Right ventricle myocardium superior (tissue), 1 donor: ENCODE results near the gene CMTR1. TPM values are rescaled to one million over a fixed set of nuclear protein-coding genes. Genes with fewer than 3 reads are reported as not detected.
A peak's percentile ranks its signal among the peaks of the same experiment; 100 is the strongest.

Source experiments
- ATAC-seq: fragments of 200-7000 bp; cut with Tn5 transposase; one replicate; pipeline ENCODE4 v1.9.1; 2020; ENCODE audit warnings: mild to moderate bottlenecking; ENCODE audit not compliant: poor library complexity
- DNase-seq: peaks from one replicate; pipeline ENCODE4 v3.0.0-alpha.2; 2020
- intact Hi-C: fragments of 100-400 bp; cut with DNase I; formaldehyde crosslinking; loops from one replicate; pipeline ENCODE4 v1.11.2; 2022
- total RNA-seq: library from RNA; stranded (reverse); fragmentation: NEBNext Ultra II Directional; extraction: Animal tissue kit (Norgen Biotek cat#: 25700); gene quantifications from one replicate; pipeline ENCODE4 v1.2.1, GENCODE V29; 2021
- donor health status: DM: no; HTN: yes; CAD: no; lungs with severe emphysema.

The CMTR1 gene
- total RNA-seq, 1 donor from 2014 or later = 29.0 TPM

DNA sequence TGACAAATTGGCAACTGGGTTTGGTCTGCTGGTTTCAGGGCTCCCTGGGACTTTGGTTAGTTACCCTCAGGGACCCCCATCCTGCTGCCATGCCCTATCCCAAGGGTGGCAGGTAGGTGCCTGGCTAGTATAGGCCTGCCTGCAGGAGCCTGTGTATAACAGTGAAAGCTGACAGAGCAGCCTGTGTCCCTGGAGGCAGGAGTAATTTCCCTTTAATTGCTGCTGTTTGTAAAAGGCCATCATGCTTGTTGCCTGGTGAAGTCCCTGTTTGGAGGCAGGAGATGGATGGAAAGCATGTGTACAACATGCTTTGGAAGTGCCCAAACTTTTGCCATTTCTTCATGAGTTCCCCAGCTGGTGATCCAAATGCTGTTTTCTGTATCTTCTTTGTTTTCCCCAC lies 30.1 kb downstream of the CMTR1 start:
- no peak for DNase-seq
- no peak for ATAC-seq
- intact Hi-C loops = no loop called here

DNA sequence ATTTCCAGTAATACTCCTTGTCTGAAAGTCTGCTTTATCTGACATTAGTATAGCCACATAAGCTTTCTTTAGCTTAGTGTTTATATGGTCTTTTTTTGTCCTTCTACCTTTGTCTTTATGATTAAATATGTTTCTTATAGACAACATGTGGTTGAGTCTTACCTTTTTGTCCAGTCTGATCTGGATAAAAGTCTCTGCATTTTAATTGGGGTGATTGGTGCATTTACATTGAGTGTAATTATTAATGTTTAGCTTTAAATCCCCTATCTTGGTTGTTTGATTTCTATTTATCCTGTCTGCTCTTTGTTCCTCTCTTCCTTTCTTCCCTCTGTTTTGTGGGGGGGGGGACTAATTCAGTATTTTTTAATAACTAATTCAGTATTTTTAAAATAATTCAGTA lies 34.7 kb downstream of the CMTR1 start:
- DNase-seq (no peak), ATAC-seq (no peak)
- intact Hi-C loops = no loop called here

DNA sequence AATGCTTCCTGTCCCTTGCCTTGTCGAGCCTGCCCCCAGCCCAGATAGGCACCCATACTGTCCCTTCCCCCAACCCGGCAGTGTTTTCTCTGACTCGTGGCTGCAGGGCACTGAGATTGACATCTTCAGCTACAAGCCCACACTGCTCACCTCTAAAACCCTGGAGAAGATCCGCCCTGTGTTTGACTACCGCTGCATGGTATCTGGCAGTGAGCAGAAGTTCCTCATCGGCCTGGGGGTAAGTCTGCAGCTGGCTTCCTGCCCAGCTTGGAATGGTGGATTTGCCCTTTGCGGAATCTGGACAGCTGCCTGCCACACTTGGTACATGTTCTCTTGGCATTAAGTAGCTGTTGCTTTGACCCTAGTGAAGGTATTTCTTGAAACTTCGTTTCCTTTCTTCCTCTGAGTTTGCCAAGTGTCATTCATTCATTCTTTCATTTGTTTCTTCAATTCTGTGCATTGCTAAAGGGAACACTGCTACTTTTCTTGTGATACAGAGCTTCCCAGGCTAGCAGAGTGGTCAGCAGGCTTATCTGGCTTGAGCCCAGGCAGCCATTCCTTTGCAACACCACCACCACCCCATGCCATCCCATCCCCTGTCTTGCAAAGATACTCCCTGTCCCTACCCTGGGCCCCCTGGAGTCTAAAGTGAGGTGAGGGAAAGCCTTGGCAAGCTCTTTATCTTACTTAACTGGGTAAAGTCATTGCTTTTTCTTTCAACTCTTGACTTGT lies 40.5 kb downstream of the CMTR1 start:
- intact Hi-C loops = no loop called here
- peak; percentile 82 for DNase-seq
- peak; percentile 89 for ATAC-seq

GRCh38 chr6:37474316-37474715 lies 41.3 kb downstream of the CMTR1 start:
- intact Hi-C loops = no loop called here
- no peak for ATAC-seq
- no peak for DNase-seq

- DNase-seq (no peak), ATAC-seq (no peak)
These were observed 44.2 kb downstream of the CMTR1 start for GRCh38 chr6:37477191-37477590.

DNA sequence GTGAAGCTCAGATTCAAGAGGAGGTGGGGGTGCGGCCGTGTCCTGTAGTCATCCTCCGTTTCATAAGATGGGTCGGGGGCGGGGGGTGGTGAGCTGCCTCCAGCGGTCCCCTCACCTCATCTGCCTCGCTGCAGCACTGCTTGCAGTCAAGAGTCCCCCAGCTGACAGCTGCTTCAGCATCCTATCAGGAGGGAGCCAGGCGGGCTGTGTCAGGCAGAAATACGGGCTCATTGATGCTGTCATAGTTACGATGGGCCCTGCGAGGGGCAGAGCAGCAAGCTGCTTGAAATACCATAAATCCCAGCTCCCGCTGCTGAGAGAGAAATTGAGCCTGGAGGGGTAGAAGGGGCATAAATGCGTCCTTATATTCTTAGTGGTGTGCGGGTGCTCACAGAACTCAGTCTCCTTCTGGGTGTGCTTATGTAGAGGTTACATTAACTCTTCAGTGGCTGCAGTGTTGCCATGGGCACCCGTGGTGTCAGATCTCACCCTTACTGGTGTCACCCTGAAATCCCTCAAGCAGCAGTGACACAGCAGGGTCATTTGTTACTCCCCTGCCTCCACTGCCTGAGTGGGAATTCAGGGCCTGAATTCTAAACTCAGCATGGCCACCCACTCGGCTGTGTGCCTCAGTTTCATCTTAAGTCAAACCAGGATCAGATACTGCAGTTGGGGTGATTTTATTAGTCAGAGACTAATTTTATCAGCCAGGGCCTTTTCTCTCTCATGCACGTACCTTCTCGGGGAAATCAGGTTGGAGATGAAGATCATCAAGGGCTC lies 44.8 kb downstream of the CMTR1 start:
- intact Hi-C loops = no loop called here
- DNase-seq (no peak), ATAC-seq (no peak)

More at GRCh38 chr6:37477191-37477590, 44.2 kb downstream of the CMTR1 start:
- intact Hi-C loops = no loop called here

- no peak for ATAC-seq
- intact Hi-C loops = no loop called here
- no peak for DNase-seq
These were observed 45.8 kb downstream of the CMTR1 start for GRCh38 chr6:37478827-37479226.

GRCh38 chr6:37479266-37479854 lies 46.3 kb downstream of the CMTR1 start:
- intact Hi-C loops = no loop called here
- no peak for ATAC-seq
- no peak for DNase-seq

DNA sequence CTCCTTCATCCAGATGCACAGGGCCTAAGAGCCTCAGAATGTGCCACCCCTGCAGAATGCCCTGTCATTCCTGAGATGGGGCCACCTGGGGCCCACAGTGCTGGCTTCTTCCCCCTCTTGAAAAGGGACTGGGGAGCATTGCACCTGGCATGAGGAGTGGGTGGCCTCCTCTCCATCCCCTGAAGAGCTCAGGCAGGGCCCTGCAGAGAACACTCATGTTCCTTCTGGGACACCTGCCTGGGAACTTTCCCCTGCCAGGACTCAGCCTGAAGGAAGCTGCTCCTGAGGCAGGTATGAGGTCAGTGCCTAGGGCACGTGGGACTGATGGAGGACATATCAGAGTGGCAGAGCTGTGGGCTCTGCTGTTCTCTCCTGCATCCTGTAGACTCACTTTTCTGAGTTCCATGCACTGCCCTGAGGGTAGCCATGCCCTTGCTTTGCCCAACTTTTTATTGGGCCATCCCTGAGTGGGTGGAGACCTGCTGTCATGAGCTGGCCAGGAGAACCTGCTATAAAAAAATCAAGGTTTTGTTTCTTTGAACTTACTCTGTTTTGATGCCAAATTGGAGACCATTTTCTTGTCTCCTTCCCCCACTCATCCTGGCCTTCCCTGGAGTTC lies 47.2 kb downstream of the CMTR1 start:
- DNase-seq (no peak), ATAC-seq (no peak)
- intact Hi-C loops = loop anchor here (5.0 kb wide), 1 partner anchor 212 kb away; no protein-coding TSS in a partner anchor

DNA sequence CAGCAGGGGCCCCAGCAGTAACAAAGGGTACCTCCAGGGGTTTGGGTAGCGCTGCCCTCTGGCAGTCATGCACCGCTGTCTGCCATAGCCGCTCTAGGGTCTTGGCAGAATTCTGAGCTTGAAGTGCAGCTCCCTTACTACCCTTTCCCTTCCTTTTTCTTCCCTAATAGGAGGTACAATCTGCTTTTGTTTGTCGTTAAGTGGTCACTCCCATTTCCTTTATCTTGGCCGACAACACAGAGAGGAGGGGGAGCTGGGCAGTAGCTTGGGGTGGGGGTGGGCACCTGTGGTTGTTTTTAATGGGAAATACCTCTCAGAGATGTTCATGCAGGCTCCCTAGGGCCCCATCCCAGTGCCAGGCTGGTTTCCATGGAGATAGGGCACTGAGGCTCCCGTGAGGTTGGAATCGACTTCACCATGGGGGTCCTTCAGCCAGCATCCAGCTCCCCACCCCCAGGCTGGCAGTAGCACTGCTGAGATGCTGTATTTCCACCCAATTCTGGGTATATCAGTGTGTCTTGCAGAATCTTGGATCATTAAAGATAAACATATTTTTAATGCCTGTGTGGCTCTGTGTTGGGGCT lies 48.0 kb downstream of the CMTR1 start:
- ATAC-seq = no peak
- intact Hi-C loops = loop anchor here (5.0 kb wide), 1 partner anchor 211 kb away; no protein-coding TSS in a partner anchor

GRCh38 chr6:37481711-37482605 lies 48.9 kb downstream of the CMTR1 start:
- intact Hi-C loops = loop anchor here (5.0 kb wide), 1 partner anchor 210 kb away; no protein-coding TSS in a partner anchor

More for the DNA sequence above, 48.0 kb downstream of the CMTR1 start:
- no peak for DNase-seq

DNA sequence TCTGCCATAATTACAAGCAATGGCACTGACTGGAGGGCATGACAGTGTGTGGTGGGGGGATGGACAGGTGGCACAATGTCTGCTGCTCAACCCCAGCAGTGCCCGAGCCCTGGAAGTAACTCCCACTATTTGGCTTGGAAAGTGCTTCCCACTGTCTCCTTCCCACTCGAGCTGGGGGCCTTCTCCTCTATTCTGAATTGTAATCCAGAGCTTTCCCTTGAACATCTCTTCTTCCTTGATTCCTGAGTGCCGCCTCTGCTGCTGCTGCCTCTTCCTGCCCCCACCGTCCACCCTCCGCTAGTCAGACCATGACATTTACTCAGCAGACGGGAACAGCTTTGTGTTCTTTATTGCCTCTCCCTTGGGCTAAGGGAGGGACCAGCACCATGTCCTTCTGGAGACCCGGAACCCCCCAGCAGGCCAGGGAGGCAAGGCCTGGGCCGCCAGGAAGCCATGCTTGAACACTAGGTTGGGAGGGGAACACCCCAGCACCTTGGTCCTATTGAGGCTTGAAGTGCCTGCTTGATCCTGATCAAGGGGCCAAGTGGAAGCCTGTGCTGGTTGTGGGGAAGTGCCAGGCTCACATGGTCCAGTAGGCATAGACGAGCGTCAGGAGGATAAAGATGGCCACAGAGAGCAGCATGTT lies 49.7 kb downstream of the CMTR1 start:
- intact Hi-C loops = loop anchor here (5.0 kb wide), 1 partner anchor 210 kb away; no protein-coding TSS in a partner anchor
- DNase-seq = no peak
- no peak for ATAC-seq

More at GRCh38 chr6:37481711-37482605, 48.9 kb downstream of the CMTR1 start:
- no peak for DNase-seq
- ATAC-seq = peak; percentile 83

DNA sequence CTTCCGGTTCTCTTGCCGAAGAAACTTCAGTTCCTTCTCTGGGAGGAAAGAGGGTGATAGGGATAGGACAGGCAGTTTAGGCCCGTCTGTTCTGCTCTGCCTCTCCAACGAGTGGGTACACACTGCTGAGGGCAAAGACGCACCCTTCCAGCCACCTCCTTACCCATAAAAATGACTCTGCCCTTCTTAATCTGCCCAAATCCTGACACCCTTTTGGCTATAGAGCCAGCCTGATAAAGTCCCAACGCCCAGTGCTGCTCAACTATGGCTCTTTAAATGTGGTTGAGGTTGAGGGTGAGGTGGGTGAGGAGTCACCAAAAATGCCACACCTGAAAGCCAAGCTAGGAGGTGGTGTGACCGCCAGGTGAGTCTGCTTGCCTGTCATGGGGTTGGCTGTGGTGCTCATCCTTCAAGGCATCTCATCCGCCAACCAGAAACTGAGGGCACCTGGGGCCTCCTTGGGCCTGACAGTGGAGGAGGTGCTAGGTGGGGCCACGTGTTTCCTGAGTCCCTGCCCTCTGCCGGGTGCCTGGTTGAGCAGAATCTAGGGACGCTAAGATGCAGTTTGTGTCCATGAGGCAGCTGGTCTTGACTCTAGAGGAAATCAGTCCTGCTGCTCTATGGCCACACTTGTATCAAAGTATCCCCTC lies 50.4 kb downstream of the CMTR1 start:
- no peak for DNase-seq
- no peak for ATAC-seq
- intact Hi-C loops = loop anchor here (5.0 kb wide), 1 partner anchor 209 kb away; no protein-coding TSS in a partner anchor

DNA sequence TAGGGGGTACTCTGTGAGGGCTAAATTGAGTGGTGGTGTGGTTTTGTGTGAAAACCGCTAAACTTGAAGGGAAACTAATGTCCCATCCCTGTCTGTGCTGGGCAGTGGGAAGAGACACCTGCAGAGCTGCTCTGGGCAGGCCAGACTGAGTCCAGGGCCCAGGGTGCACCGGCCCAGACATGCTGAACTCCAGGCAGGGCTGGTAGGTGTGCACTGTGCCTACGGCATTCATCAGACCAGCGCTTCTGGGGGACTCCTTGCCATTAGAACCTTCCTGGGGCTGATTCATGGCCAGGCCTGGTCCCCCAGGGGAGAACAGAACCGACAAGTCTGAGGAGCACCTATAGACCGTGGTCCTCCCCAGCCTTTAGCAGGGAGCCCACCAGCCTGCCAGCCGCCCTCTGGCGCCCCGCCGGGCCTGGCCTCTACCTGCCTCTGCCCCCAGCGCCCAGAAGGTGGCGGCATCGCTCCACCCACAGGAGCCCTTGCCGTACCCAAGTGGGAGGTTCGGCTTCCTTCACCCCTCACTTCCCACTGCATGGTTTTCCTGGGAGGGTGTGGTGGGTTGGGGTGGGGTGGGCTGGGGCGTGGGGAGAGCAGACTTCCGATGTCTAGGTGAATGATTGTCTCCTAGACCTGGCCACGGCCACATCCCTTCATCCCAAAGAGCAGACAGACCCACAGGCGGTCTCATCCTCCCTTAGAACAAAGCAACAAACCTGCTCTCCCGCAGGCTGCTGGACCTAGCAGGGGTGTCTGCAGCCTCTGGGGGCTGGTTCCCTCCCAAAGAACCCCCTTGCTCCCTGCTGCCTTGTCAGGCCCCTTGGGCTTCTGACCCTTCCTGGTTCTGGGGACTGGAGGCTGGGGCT lies 51.1 kb downstream of the CMTR1 start:
- intact Hi-C loops = loop anchor here (5.0 kb wide), 1 partner anchor 208 kb away; no protein-coding TSS in a partner anchor
- peak; percentile 74 for ATAC-seq
- peak; percentile 77 for DNase-seq

GRCh38 chr6:37484786-37485170 lies 51.8 kb downstream of the CMTR1 start:
- intact Hi-C loops = loop anchor here (5.0 kb wide), 2 partner anchors 83 to 208 kb away; no protein-coding TSS in a partner anchor
- ATAC-seq (no peak), DNase-seq (no peak)

GRCh38 chr6:37485291-37485702 lies 52.3 kb downstream of the CMTR1 start:
- ATAC-seq = no peak

More at GRCh38 chr6:37485291-37485702, 52.3 kb downstream of the CMTR1 start:
- intact Hi-C loops = loop anchor here (5.0 kb wide), 1 partner anchor 82 kb away; no protein-coding TSS in a partner anchor
- DNase-seq = no peak
